Activated naive CD8-positive, alpha-beta T cell (primary cell): ENCODE measurements around the gene CDK11A.
"Not testable (repeated sequence)": the region's sequence is repeated elsewhere in the genome, so short reads cannot be mapped to it uniquely, and the experiment has no call there.

Source experiments
- H3K27ac Mint-ChIP-seq: one replicate; pipeline ENCODE4 v1.8.0; 2021; ENCODE audit warnings: mixed read lengths
- H3K27me3 Mint-ChIP-seq: one replicate; pipeline ENCODE4 v1.8.0; 2021; ENCODE audit warnings: mixed read lengths
- H3K36me3 Mint-ChIP-seq: one replicate; pipeline ENCODE4 v1.8.0; 2021; ENCODE audit warnings: mixed read lengths
- H3K4me1 Mint-ChIP-seq: one replicate; pipeline ENCODE4 v1.8.0; 2021; ENCODE audit warnings: low read depth, mixed read lengths
- H3K4me3 Mint-ChIP-seq: one replicate; pipeline ENCODE4 v1.8.0; 2021; ENCODE audit warnings: mild to moderate bottlenecking, mixed read lengths
- H3K9me3 Mint-ChIP-seq: one replicate; pipeline ENCODE4 v1.8.0; 2021; ENCODE audit warnings: low read depth, mixed read lengths

CDK11A gene

DNA sequence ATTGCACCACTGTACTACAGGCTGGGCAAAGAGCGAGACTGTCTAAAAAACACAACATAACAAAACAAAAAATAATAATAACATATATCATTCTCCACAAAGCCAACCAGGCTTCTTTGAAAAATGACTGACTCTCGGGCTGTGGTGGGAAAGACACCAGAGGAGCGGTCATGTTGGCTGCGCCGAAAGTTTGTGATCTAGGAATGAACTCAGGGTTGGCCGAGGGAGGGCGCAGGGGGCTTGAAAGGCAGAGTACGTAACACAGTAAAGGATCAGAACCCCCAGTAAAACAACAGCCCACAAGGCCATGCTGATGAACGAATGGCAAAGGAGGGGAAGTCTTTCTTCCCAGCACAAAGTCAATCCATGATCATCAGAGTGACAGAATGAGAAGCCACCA lies 36.3 kb downstream of the CDK11A start:
- H3K4me1 Mint-ChIP-seq = peaks cover 37% of the 10 kb centered on the region
- no peaks in the 10 kb centered on the region for H3K9me3 Mint-ChIP-seq
- no peaks in the 10 kb centered on the region for H3K27me3 Mint-ChIP-seq
- H3K4me3 Mint-ChIP-seq = peak overlapping the region; percentile 27
- H3K36me3 Mint-ChIP-seq = peaks cover 3% of the 10 kb centered on the region
- H3K27ac Mint-ChIP-seq = peak overlapping the region; percentile 84

DNA sequence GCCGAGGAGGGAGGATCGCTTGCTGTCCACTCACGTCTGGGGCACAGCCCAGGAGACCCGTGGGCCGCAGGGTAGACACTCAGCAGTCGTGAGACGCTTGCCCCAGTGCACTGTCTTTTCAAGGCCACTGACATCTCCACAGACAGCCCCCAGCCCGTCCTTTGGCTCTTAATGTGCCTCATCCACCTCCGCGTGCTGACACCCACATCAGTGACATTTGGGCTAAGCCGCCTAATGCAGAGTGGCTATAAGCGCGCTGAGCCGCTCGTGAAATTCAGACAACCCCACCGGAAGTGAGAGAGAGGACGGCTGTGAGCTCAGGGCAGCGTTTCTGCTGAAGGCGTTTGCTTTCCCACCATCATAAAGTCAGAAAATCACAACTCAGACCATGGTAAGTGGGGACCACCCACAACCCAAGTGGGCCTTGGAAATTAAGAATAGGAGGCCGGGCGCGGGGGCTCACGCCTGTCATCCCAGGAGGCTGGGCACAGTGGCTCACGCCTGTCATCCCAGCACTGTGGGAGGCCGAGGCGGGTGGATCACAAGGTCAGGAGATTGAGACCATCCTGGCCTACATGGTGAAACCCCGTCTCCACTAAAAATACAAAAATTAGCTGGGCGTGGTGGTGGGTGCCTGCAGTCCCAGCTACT lies 40.0 kb downstream of the CDK11A start:
- Mint-ChIP-seq H3K4me1 (peaks cover 41% of the 10 kb centered on the region), H3K27me3 (no peaks in the 10 kb centered on the region), H3K36me3 (peaks cover 3% of the 10 kb centered on the region), H3K4me3 (no peak overlapping the region), H3K27ac (peak overlapping the region; percentile 16), H3K9me3 (no peaks in the 10 kb centered on the region)

DNA sequence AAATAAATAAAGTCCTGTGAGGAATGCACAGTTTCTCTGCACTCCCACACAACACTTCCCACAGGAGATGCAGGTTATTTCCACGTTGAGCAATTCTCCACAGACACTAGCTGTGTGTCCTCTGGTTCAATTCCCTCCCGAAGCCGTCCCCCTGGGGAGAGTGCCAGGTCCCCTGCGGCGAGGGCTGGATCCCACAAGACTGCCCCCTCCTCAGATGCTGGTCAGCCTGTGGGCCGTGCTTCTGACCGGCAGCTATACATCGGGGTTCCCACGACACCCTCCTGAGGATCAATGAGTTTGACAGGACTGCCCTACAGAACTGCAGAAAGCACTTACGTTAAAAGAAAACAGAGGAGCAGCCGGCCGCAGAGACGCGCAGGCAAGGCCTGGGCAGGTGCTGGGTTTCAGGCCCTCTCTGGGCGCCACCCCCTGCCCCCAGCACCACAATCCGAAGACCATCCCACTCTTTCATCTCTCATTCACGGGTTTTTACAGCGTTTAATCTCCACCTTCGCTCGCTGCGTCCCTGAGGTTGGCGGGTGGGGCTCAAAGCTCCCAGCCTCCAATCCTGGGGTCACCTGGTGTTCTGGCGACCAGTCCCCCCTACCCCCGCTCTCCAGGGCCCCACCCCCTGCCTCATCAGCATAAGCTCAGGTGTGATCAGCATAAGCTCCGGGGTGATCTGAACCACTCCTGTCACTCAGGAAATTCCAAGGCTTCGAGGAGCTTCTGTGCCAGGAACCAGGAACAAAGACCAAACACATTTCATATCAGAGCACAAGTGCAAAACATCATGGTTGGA lies 40.9 kb downstream of the CDK11A start:
- peaks cover 3% of the 10 kb centered on the region for H3K36me3 Mint-ChIP-seq
- H3K4me3 Mint-ChIP-seq = no peak overlapping the region
- no peaks in the 10 kb centered on the region for H3K9me3 Mint-ChIP-seq
- H3K27me3 Mint-ChIP-seq = no peaks in the 10 kb centered on the region
- H3K27ac Mint-ChIP-seq = peak overlapping the region; percentile 16
- peaks cover 45% of the 10 kb centered on the region for H3K4me1 Mint-ChIP-seq

DNA sequence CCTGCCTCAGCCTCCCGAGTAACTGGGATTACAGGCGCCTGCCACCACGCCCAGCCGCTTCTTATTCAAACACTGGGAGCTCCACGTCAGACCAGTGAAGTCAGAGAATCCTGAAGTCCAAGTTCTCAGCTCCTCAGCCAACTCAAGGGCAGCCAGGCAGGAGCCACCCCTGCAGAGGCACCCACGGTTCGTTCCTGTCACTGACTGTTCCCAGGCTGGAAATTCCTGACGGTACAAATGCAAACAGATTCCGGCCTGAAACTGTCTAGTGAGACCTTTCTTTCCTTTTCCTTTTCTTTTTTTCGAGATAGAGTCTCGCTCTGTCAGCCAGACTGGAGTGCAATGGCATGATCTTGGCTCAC lies 43.3 kb downstream of the CDK11A start:
- Mint-ChIP-seq H3K27me3 (no peaks in the 10 kb centered on the region), H3K36me3 (no peaks in the 10 kb centered on the region), H3K4me1 (peaks cover 43% of the 10 kb centered on the region), H3K27ac (peak overlapping the region; percentile 41), H3K9me3 (no peaks in the 10 kb centered on the region), H3K4me3 (peak overlapping the region; percentile 7)

DNA sequence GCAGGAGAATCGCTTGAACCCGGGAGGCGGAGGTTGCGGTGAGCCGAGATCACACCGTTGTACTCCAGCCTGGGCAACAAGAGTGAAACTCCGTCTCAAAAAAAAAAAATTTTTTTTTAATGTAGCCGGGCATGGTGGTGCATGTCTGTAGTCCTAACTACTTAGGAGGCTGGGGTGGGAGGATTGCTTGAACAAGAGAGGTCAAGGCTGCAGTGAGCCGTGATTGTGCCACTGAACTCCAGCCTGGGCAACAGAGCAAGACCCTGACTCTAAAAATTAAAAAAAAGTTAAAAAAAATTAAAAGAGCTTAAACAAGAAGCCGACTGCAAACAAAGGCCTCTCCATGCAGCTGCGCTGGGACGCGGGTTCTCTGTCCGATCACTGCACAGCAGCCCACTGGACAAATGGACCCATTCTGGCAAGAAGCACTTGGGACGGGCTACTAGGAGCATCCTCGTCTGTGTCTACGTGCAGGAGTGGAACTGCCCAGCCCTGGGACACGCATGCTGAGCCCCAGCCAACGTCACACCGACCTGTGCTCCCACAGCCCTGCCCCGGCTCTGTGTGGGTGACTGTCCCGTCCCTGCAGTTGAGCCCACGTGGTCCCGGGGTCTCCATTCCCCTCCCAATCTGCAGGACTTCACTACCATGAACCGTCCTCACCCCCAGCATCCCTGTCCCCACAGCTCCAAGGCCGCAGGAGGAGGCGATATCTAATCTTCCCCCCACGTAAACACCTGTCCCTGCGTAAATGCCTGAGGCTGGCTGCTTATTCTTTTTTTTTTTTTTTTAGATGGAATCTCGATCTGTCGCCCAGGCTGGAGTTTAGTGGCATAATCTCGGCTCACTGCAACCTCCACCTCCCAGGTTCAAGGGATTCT lies 43.9 kb downstream of the CDK11A start:
- no peaks in the 10 kb centered on the region for H3K36me3 Mint-ChIP-seq
- H3K9me3 Mint-ChIP-seq = no peaks in the 10 kb centered on the region
- H3K4me1 Mint-ChIP-seq = peaks cover 40% of the 10 kb centered on the region
- H3K4me3 Mint-ChIP-seq = peak overlapping the region; percentile 7
- no peaks in the 10 kb centered on the region for H3K27me3 Mint-ChIP-seq
- H3K27ac Mint-ChIP-seq = no peak overlapping the region

DNA sequence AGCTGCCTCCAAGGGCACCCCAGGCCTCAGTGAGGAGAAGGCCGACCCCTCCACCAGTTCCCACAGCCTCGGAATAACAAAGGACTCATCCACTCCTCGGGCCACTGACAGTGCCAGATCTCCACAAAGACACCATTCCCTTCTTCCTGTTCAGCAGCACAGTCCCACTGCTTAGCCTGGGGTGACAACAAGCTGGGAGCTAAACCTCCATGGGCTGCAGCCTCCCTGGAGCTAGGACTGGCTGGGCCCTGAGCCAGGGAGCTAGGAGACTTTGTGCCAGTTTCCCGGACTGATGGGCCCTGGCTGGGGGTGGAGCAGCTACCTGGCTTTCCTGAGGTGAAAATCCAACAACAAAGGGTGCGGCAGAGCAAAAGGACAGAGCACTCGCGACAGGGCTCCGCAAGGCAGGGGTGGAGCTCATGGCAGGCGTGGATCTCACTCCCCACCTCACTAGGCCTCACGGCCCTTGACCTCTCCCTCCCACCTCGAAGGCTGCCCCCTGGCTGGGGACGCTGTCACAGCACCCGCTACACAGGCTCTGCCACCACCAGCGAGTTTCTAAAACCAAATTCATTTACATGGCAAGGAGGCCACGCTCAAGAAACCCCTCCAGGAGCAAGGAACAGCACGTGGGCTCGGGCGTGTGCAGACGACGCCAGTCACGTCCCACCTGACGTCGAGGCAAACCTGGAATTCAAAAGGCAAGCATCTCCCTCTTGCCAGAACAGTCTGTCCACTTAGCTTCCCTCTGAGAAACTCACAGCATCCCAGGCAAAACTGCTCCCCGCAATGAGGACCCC lies 45.4 kb downstream of the CDK11A start:
- peak overlapping the region; percentile 98 for H3K27ac Mint-ChIP-seq

DNA sequence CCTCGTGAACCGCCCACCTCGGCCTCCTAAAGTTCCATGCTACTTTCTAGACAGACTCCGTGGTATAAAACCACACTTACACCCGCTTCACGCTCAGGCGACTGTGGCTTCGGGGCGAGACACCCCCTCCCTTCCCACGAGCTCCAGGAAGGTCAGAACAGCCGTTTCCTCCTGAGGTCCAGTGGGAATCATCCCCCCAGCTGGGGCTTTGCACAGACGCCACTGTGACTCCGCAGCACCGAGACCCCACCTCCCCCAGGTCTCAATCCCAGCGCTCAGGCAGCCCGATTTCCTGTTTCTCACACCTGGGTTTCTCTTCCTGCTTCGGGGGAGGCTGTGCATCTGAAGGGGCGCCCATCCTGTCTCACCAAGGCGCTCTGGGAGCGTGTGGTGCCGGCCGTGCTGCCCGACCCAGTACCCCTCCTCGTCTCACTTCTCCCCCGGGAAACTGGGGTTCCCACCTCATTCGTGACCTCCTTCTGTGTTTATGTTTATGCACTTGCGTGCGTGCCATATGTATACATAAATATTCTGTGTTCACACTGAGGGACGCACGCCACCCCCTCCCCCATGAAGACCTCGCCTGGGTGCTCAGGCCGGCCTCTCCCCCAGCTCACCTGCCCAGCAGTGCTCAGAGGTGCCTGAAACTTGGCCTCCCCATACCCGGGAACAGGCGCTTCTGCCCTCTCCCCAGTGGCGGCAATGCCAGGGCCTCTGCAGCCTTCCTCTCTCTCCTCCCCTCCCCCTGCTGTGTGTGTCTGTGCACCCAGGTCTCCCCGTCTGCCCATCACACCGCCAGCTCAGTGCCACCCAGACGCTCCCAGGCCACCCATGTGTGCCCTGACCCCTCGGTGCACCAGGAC lies 46.2 kb downstream of the CDK11A start:
- H3K27ac Mint-ChIP-seq = peak overlapping the region; percentile 98
- no peaks in the 10 kb centered on the region for H3K9me3 Mint-ChIP-seq
- peak overlapping the region; percentile 91 for H3K4me3 Mint-ChIP-seq
- no peaks in the 10 kb centered on the region for H3K27me3 Mint-ChIP-seq
- H3K36me3 Mint-ChIP-seq = no peaks in the 10 kb centered on the region
- H3K4me1 Mint-ChIP-seq = peaks cover 33% of the 10 kb centered on the region

More for the DNA sequence above, 45.4 kb downstream of the CDK11A start:
- Mint-ChIP-seq H3K4me1 (peaks cover 40% of the 10 kb centered on the region), H3K9me3 (no peaks in the 10 kb centered on the region), H3K27me3 (no peaks in the 10 kb centered on the region), H3K4me3 (peak overlapping the region; percentile 91), H3K36me3 (no peaks in the 10 kb centered on the region)

DNA sequence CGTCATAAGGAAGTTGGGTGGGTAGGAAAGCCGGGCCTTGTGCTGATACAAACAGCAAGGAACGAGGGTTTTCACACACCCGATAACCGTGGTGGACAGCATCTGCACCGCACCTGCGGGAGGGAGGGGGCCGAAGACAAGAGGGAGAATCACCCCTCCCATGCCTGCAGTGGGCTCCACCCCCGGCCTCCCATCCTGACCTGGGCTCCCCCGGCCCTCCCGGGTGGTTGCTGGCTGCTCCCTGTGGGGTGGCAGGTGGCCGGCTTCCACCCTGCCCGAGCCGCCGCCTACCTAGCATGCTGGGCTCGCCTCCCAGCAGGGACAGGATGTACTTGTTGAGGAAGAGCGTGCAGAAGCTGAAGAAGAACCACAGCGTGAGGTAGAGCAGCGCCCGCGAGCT lies 48.1 kb downstream of the CDK11A start:
- H3K4me1 Mint-ChIP-seq = peaks cover 28% of the 10 kb centered on the region
- H3K36me3 Mint-ChIP-seq, H3K27me3 Mint-ChIP-seq, H3K27ac Mint-ChIP-seq, H3K4me3 Mint-ChIP-seq, H3K9me3 Mint-ChIP-seq: not testable (repeated sequence)

DNA sequence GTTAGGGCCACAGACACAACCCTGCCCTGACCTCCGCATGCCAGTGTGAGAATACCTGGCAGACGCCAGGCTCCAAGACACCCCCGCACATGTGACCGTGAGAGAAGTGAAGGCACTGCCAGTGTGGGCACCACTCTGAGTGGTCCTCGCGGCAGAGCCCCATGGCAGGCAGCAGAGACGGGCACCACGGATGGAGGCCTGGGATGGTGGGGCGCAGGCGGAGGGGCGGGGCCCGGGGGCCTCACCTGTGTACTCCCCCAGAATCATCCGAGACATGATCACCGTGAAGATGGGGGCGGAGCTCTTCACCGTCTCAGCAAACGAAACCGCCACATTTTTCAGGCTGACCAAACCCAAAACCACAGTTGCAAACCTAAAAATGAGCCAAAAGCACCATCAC lies 48.9 kb downstream of the CDK11A start:
- peaks cover 27% of the 10 kb centered on the region for H3K4me1 Mint-ChIP-seq
- not testable (repeated sequence) for H3K4me3 Mint-ChIP-seq, H3K27ac Mint-ChIP-seq, H3K36me3 Mint-ChIP-seq, H3K9me3 Mint-ChIP-seq, H3K27me3 Mint-ChIP-seq

DNA sequence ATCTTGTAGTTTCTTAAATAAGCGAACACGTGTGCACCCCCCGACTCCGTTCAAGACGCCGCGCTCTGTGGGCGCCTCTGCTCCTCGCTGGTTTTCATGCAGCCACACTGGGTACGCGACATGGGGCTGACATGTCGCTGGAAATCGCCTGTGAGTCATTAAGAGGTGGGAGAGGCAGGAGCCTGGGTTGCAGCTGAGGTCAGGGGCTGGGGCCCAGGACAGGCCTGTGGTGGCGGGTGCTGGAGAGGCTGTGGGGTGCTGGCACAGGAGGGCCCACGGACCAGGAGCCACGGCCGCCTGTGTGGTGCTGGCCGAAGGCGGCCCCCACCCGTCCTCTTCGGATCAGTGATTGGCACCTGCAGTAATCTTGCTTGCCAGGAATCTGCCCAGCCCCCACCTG lies 49.4 kb downstream of the CDK11A start:
- not testable (repeated sequence) for H3K27me3 Mint-ChIP-seq, H3K36me3 Mint-ChIP-seq, H3K4me3 Mint-ChIP-seq, H3K9me3 Mint-ChIP-seq
- Mint-ChIP-seq H3K27ac (peak overlapping the region; percentile 28), H3K4me1 (peaks cover 27% of the 10 kb centered on the region)

DNA sequence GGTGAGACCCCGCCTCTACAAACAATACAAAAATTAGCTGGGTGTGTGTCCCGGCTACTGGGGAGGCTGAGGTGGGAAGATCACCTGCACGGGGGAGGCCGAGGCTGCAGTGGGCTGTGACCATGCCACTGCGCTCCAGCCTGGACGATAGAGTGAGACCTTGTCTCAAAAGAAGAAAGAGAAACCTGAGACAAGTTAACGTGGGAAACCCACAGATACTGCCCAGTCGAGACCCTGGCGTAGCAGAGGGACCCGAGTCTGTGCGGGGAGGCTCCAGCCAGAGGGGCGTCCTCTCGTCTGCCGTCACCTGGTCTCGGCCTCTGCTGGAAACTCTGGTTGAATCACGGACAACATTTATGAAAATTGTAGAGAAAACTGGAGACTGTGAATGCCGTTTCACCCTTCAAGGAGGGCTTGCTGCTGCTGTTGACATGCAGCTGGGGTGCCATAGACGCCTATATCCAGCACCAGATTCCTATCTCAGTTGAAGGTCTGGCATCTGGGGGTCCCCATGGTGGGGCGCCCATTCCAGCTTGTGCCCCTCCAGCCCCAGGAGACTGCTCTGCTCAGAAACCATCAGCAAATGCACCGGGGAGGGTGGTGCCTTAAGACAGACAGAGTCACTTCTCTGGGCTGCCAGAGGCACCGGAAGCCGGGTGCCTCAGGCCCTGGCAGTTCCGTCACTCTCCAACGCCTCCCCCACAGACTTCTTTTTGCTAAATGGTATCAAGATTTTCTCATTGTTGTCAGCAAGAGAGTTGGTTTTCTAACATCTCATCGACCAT lies 51.8 kb downstream of the CDK11A start:
- Mint-ChIP-seq H3K4me3 (no peak overlapping the region), H3K27ac (no peak overlapping the region), H3K36me3 (no peaks in the 10 kb centered on the region), H3K27me3 (no peaks in the 10 kb centered on the region), H3K4me1 (peaks cover 6% of the 10 kb centered on the region), H3K9me3 (no peaks in the 10 kb centered on the region)

DNA sequence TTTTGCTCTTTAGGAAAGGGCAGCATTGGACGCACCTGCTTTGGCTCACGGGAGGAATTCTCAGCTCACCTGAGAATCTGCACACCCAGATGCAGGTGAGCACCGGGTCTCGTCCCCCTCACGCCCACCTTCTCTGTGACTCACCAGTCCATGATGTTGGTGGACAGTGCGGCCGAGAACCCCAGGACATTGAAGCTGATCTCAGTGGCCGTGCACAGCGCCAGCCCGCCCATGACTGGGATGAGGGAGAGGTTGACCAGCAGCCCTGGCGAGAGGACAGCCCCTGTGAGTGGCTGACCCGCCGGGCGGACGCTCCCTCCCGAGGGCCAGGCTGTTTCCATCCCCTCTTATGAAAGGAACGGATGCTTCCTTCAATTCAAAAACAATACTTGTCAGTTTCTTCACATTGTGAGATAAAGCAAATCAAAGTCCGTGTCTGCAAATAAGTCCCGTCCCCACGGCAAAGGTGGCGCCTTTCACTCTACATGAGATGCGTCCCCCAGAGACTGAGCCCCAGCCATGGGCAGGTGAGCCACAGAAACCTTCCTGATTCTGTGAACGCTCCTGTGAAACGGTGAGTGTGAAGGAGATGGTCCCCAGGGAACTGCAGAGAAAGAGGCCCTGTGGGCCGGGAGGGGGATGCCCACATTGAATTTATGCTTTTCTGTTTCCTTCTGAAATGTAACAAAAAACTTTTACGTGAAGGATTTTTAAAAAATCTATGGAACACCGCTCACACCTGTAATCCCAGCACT lies 52.6 kb downstream of the CDK11A start:
- Mint-ChIP-seq H3K9me3 (no peaks in the 10 kb centered on the region), H3K27me3 (no peaks in the 10 kb centered on the region), H3K4me3 (no peak overlapping the region), H3K4me1 (peaks cover 4% of the 10 kb centered on the region), H3K36me3 (no peaks in the 10 kb centered on the region), H3K27ac (no peak overlapping the region)

DNA sequence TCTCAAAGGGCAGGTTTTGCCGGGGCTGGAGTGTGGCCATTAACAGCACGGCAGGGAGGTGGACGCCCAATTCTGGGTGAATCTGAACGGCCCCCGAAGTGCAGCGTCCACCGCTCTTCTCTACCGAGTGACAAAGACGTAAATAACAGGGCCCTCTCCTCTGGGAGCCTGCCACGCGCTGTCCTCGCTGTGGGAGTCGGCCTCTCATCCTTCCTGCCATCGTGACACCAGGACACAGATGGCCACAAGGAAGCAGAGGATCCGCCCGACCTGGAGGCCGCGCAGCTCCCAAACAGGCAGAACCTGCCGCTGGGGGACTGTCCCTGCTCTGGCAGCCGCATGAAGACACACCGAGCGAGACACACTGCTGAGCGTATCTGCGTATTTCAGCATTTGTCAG lies 53.3 kb downstream of the CDK11A start:
- no peak overlapping the region for H3K4me3 Mint-ChIP-seq

More for the DNA sequence above, 53.3 kb downstream of the CDK11A start:
- Mint-ChIP-seq H3K4me1 (peaks cover 4% of the 10 kb centered on the region), H3K36me3 (no peaks in the 10 kb centered on the region), H3K27me3 (no peaks in the 10 kb centered on the region), H3K9me3 (no peaks in the 10 kb centered on the region), H3K27ac (no peak overlapping the region)
